Measurements from ENCODE around the gene MCTP1.
A peak's percentile ranks its signal among the peaks of the same experiment; 100 is the strongest.

MCTP1 gene

GRCh38 chr5:95284572-95285408 lies at the start of gene MCTP1:
TSS of gene MCTP1 (minus strand) at chr5:95285094.
- no peaks in the 10 kb centered on the region for H3K9me3 ChIP-seq (ENCODE audit: low read depth, low read length)
- no peak within 1 kb of the TSS for H3K27ac ChIP-seq
- H3K4me3 ChIP-seq, result peak within 1 kb of the TSS; percentile 79
- no peaks in the 10 kb centered on the region for H3K36me3 ChIP-seq (ENCODE audit: insufficient read depth, low read length)
- H3K9ac ChIP-seq (ENCODE audit: insufficient read length), result no peak within 1 kb of the TSS
- peak; percentile 80 for TF ChIP-seq EZH2 (IDR thresholded peaks at IDR 0.05)
- TF ChIP-seq FOXP2 (optimal IDR thresholded peaks at IDR 0.05; ENCODE audit: control extremely low read depth, extremely low read length, insufficient read depth), result no peak
- DNase-seq (ENCODE audit: low read depth, low spot score), result no peak

GRCh38 chr5:95332158-95332557 lies 47.3 kb upstream of the MCTP1 start:
- no peaks in the 10 kb centered on the region for H3K9me3 ChIP-seq (ENCODE audit: low read depth, low read length)
- no peak overlapping the region for H3K27ac ChIP-seq
- H3K4me3 ChIP-seq, result no peak overlapping the region
- no peaks in the 10 kb centered on the region for H3K36me3 ChIP-seq (ENCODE audit: insufficient read depth, low read length)
- no peak for DNase-seq (ENCODE audit: low read depth, low spot score)
- no peak overlapping the region for H3K9ac ChIP-seq (ENCODE audit: insufficient read length)
- TF ChIP-seq POLR2AphosphoS5 (IDR thresholded peaks at IDR 0.05; ENCODE audit: borderline replicate concordance, low read depth, low read length) (no peak), FOXP2 (optimal IDR thresholded peaks at IDR 0.05; ENCODE audit: control extremely low read depth, extremely low read length, insufficient read depth) (no peak), EZH2 (IDR thresholded peaks at IDR 0.05) (no peak)

- no peaks in the 10 kb centered on the region for H3K9me3 ChIP-seq (ENCODE audit: low read depth, low read length)
- no peak for DNase-seq (ENCODE audit: low read depth, low spot score)
- no peak overlapping the region for H3K27ac ChIP-seq
- H3K36me3 ChIP-seq (ENCODE audit: insufficient read depth, low read length), result no peaks in the 10 kb centered on the region
- TF ChIP-seq FOXP2 (optimal IDR thresholded peaks at IDR 0.05; ENCODE audit: control extremely low read depth, extremely low read length, insufficient read depth) (no peak), EZH2 (IDR thresholded peaks at IDR 0.05) (no peak), POLR2AphosphoS5 (IDR thresholded peaks at IDR 0.05; ENCODE audit: borderline replicate concordance, low read depth, low read length) (no peak)
- no peak overlapping the region for H3K4me3 ChIP-seq
- no peak overlapping the region for H3K9ac ChIP-seq (ENCODE audit: insufficient read length)
Observed at GRCh38 chr5:95331358-95331757, 46.5 kb upstream of the MCTP1 start.

DNA sequence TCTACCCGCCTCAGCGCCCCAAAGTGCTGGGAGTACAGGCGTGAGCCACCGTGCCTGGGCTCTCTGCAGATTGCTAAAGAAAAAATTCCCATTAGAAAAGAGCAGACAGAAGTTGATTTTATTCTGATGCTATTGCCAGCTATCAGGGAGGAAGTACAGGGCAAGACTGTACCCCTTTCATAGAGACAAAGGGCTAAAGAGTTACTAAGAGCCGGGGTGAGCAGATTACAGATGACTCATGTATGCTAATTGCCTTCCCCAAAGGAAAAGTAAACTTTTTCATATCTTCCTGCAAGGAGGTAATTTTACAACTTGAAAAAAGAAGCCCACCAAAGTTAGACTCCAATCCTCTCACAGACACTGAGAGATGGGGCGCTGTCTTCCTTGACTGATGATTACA lies 42.3 kb upstream of the MCTP1 start:
- no peaks in the 10 kb centered on the region for H3K36me3 ChIP-seq (ENCODE audit: insufficient read depth, low read length)
- no peaks in the 10 kb centered on the region for H3K9me3 ChIP-seq (ENCODE audit: low read depth, low read length)
- no peak for DNase-seq (ENCODE audit: low read depth, low spot score)
- H3K27ac ChIP-seq, result no peak overlapping the region
- H3K9ac ChIP-seq (ENCODE audit: insufficient read length), result no peak overlapping the region
- TF ChIP-seq EZH2 (IDR thresholded peaks at IDR 0.05) (no peak), POLR2AphosphoS5 (IDR thresholded peaks at IDR 0.05; ENCODE audit: borderline replicate concordance, low read depth, low read length) (no peak), FOXP2 (optimal IDR thresholded peaks at IDR 0.05; ENCODE audit: control extremely low read depth, extremely low read length, insufficient read depth) (no peak)
- no peak overlapping the region for H3K4me3 ChIP-seq

DNA sequence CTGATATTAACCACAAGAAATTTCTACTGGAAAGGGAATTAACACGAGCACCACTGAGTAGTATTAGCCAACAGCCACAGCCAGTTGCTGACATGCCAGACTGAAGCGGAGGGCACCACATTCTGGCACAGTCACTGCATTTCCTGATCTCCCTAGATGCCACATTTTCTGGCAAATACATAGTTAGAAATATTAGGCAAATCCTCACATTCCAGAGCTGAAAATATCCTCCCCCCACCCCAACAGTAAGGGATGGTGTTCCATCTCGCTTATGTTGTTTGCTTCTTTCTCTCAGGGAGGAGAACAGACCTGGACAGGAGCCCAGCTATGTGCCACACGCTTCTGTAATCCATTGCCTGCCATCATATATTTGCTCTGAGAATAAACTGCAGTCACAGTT lies 32.8 kb upstream of the MCTP1 start:
- DNase-seq (ENCODE audit: low read depth, low spot score), result no peak
- TF ChIP-seq POLR2AphosphoS5 (IDR thresholded peaks at IDR 0.05; ENCODE audit: borderline replicate concordance, low read depth, low read length) (no peak), EZH2 (IDR thresholded peaks at IDR 0.05) (no peak), FOXP2 (optimal IDR thresholded peaks at IDR 0.05; ENCODE audit: control extremely low read depth, extremely low read length, insufficient read depth) (no peak)
- no peaks in the 10 kb centered on the region for H3K36me3 ChIP-seq (ENCODE audit: insufficient read depth, low read length)
- no peak overlapping the region for H3K9ac ChIP-seq (ENCODE audit: insufficient read length)
- H3K9me3 ChIP-seq (ENCODE audit: low read depth, low read length), result no peaks in the 10 kb centered on the region
- H3K27ac ChIP-seq, result no peak overlapping the region
- H3K4me3 ChIP-seq, result no peak overlapping the region

DNA sequence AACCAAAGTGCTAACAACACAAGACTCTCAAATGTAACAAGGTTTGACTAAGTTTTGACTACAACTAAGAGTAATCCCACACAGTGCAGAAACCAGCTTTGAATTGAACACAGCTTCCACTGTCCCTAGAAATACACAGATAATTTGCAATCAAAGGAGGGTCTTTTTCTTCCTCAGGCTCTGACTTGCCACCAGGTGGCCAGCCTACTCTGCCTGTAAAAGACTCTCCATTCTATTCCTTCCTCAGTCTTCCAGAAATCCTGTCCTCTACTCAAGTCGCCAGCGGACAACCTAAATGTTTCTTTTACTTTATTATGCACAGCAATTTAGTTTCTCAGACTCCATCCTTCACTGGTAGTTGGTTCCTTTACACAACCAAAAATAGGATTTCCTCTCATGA lies 32.2 kb upstream of the MCTP1 start:
- no peak for DNase-seq (ENCODE audit: low read depth, low spot score)
- no peaks in the 10 kb centered on the region for H3K36me3 ChIP-seq (ENCODE audit: insufficient read depth, low read length)
- TF ChIP-seq POLR2AphosphoS5 (IDR thresholded peaks at IDR 0.05; ENCODE audit: borderline replicate concordance, low read depth, low read length), result no peak
- no peak for TF ChIP-seq EZH2 (IDR thresholded peaks at IDR 0.05)
- no peak for TF ChIP-seq FOXP2 (optimal IDR thresholded peaks at IDR 0.05; ENCODE audit: control extremely low read depth, extremely low read length, insufficient read depth)
- no peaks in the 10 kb centered on the region for H3K9me3 ChIP-seq (ENCODE audit: low read depth, low read length)
- H3K27ac ChIP-seq, result no peak overlapping the region
- no peak overlapping the region for H3K4me3 ChIP-seq
- no peak overlapping the region for H3K9ac ChIP-seq (ENCODE audit: insufficient read length)

- Histone ChIP-seq H3K27ac (no peak overlapping the region), H3K9ac (ENCODE audit: insufficient read length) (no peak overlapping the region), H3K9me3 (ENCODE audit: low read depth, low read length) (no peaks in the 10 kb centered on the region), H3K36me3 (ENCODE audit: insufficient read depth, low read length) (no peaks in the 10 kb centered on the region), H3K4me3 (no peak overlapping the region)
- TF ChIP-seq FOXP2 (optimal IDR thresholded peaks at IDR 0.05; ENCODE audit: control extremely low read depth, extremely low read length, insufficient read depth) (no peak), POLR2AphosphoS5 (IDR thresholded peaks at IDR 0.05; ENCODE audit: borderline replicate concordance, low read depth, low read length) (no peak), EZH2 (IDR thresholded peaks at IDR 0.05) (no peak)
- DNase-seq (ENCODE audit: low read depth, low spot score), result no peak
Observed at GRCh38 chr5:95304711-95305110, 19.8 kb upstream of the MCTP1 start.

- no peaks in the 10 kb centered on the region for H3K36me3 ChIP-seq (ENCODE audit: insufficient read depth, low read length)
- H3K9ac ChIP-seq (ENCODE audit: insufficient read length), result no peak overlapping the region
- no peak for TF ChIP-seq POLR2AphosphoS5 (IDR thresholded peaks at IDR 0.05; ENCODE audit: borderline replicate concordance, low read depth, low read length)
- no peak for TF ChIP-seq EZH2 (IDR thresholded peaks at IDR 0.05)
- TF ChIP-seq FOXP2 (optimal IDR thresholded peaks at IDR 0.05; ENCODE audit: control extremely low read depth, extremely low read length, insufficient read depth), result no peak
- H3K4me3 ChIP-seq, result no peak overlapping the region
- DNase-seq (ENCODE audit: low read depth, low spot score), result no peak
- H3K27ac ChIP-seq, result no peak overlapping the region
- H3K9me3 ChIP-seq (ENCODE audit: low read depth, low read length), result no peaks in the 10 kb centered on the region
Observed at GRCh38 chr5:95298651-95299050, 13.8 kb upstream of the MCTP1 start.

DNA sequence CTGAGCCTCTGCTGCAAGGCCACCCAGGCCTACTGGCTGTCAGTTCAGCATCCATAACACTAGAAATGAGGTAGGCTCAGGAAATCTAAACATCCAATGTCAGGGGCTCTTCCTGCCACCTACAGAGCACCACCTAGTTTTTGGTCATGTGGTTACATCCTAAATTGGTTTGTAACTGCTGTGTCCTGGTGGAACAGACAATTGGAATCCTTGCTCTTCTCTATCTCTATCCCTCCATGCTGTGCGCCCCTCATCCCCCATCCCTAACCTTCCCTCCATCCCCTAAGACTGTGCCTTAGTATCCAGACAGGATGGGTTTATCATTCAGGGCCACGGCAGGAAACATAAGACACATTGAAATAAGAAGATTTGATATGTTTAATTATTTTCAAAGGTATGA lies 11.4 kb upstream of the MCTP1 start:
- TF ChIP-seq FOXP2 (optimal IDR thresholded peaks at IDR 0.05; ENCODE audit: control extremely low read depth, extremely low read length, insufficient read depth), result no peak
- no peak for TF ChIP-seq EZH2 (IDR thresholded peaks at IDR 0.05)
- no peak for TF ChIP-seq POLR2AphosphoS5 (IDR thresholded peaks at IDR 0.05; ENCODE audit: borderline replicate concordance, low read depth, low read length)
- H3K9ac ChIP-seq (ENCODE audit: insufficient read length), result no peak overlapping the region
- H3K9me3 ChIP-seq (ENCODE audit: low read depth, low read length), result no peaks in the 10 kb centered on the region
- DNase-seq (ENCODE audit: low read depth, low spot score), result no peak
- no peak overlapping the region for H3K4me3 ChIP-seq
- no peak overlapping the region for H3K27ac ChIP-seq
- H3K36me3 ChIP-seq (ENCODE audit: insufficient read depth, low read length), result no peaks in the 10 kb centered on the region
